Esophagus (tissue), 2 donors: ENCODE measurements around the gene GTF2IRD1. TPM values are rescaled to one million over a fixed set of nuclear protein-coding genes. Genes with fewer than 3 reads are reported as not detected.
"Not testable (repeated sequence)": the region's sequence is repeated elsewhere in the genome, so short reads cannot be mapped to it uniquely, and the experiment has no call there.

Experiments
- H3K27ac ChIP-seq, 2 donors: one replicate each; pipeline ENCODE4 v1.5.1; 2013; ENCODE audit warnings: low read depth in 2 of 2, mild to moderate bottlenecking in 2 of 2, inconsistent platforms in 1 of 2, low read length in 1 of 2, moderate library complexity in 1 of 2
- H3K27me3 ChIP-seq, 2 donors: one replicate each; pipeline ENCODE4 v1.6.1; 2013; ENCODE audit warnings: low read length in 2 of 2, control low read depth in 1 of 2, mild to moderate bottlenecking in 1 of 2; ENCODE audit not compliant: insufficient read depth in 2 of 2, control insufficient read depth in 1 of 2
- H3K36me3 ChIP-seq, 2 donors: one replicate each; pipeline ENCODE4 v1.6.1; 2013; ENCODE audit warnings: low read length in 1 of 2; ENCODE audit not compliant: control insufficient read depth in 2 of 2, insufficient read depth in 2 of 2
- H3K4me1 ChIP-seq, 2 donors: one replicate each; pipeline ENCODE4 v1.6.1; 2013; ENCODE audit warnings: low read length in 1 of 2; ENCODE audit not compliant: control insufficient read depth in 2 of 2, insufficient read depth in 2 of 2
- H3K4me3 ChIP-seq, 2 donors: one replicate each; pipeline ENCODE4 v1.5.1; 2013; ENCODE audit warnings: low read length in 2 of 2, mild to moderate bottlenecking in 2 of 2, low read depth in 1 of 2, moderate library complexity in 1 of 2
- H3K9me3 ChIP-seq, 2 donors: one replicate each; pipeline ENCODE4 v1.6.1; 2013; ENCODE audit warnings: mild to moderate bottlenecking in 2 of 2, low read depth in 1 of 2, low read length in 1 of 2, moderate library complexity in 1 of 2; ENCODE audit not compliant: control insufficient read depth in 2 of 2, insufficient read depth in 1 of 2
- WGBS, 2 donors: extraction: QIAGEN DNeasy Blood & Tissue Kit; methylation state at CpG; one replicate each; pipeline ENCODE4 v1.1.7; 2013; 5-methylcytosine and 5-hydroxymethylcytosine counted together
- polyA plus RNA-seq, 2 donors: library from polyadenylated mRNA; stranded (reverse); fragments of 200-250 nt; gene quantifications; one replicate each; pipeline ENCODE4 v1.2.3, GENCODE V29; 2013
- donor health status: healthy with polysubstance abuse.
- donor health status: Bipolar disorder and iron deficiency.

The GTF2IRD1 gene
- polyA plus RNA-seq, 2 donors, result 30.4 to 43.4 TPM

DNA sequence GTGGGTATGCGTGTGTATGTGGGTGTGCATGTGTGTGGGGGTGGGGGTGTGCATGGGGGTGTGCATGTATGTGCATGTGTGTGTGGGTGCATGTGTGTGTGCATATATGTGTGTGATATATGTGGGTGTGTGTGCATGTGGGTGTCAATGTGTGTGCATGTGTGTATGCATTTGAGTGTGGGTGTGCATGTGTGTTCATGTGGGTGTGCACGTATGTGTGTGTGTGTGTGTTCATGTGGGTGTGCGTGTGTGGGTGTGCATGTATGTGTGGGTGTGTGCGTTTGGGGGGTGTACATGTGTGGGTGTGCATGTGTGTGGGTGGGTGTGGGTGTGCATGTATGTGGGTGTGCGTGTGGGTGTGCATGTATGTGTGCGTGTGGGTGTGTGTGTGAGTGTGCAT is 42.6 kb downstream of the GTF2IRD1 start:
- 93 to 94% methylated on average over 6 of the region's 6 CpGs for WGBS, 2 donors
- Histone ChIP-seq H3K4me3 (no peak overlapping the region), H3K4me1 (peaks cover 6 to 15% of the 10 kb centered on the region in 2 donors), H3K36me3 (peaks cover 0 to 13% of the 10 kb centered on the region in 2 donors), H3K9me3 (no peaks in the 10 kb centered on the region), H3K27ac (no peak overlapping the region), H3K27me3 (no peaks in the 10 kb centered on the region)

DNA sequence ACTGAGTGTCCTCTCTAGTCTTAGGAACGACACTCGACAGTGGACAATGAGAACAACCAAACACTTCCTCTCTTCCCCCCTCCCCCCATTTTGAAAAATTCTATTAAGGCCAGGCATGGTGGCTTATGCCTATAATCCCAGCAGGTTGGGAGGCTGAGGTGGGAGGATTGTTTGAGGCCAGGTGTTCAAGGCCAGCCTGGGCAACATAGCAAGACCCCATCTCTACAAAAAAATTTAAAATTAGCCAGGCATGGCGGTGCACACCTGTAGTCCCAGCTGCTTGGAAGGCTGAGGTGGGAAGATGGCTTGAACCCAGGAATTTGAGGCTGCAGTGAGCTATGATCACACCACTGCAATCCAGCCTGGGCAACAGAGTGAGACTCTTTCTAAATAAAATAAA is 43.1 kb downstream of the GTF2IRD1 start:
- not testable (repeated sequence) for H3K27ac ChIP-seq, H3K4me3 ChIP-seq, H3K27me3 ChIP-seq, H3K9me3 ChIP-seq
- H3K36me3 ChIP-seq, result peaks cover 0 to 13% of the 10 kb centered on the region in 2 donors
- peaks cover 6 to 18% of the 10 kb centered on the region in 2 donors for H3K4me1 ChIP-seq
- 74 to 91% methylated on average over 3 of the region's 3 CpGs for WGBS, 2 donors

GRCh38 chr7:74498354-74498753 is 44.6 kb downstream of the GTF2IRD1 start:
- Histone ChIP-seq H3K4me3 (no peak overlapping the region), H3K27ac (no peak overlapping the region), H3K9me3 (no peaks in the 10 kb centered on the region), H3K27me3 (no peaks in the 10 kb centered on the region), H3K36me3 (peaks cover 0 to 13% of the 10 kb centered on the region in 2 donors), H3K4me1 (peaks cover 6 to 21% of the 10 kb centered on the region in 2 donors)
- whole genome bisulfite sequencing, 2 donors, result 96% methylated on average over 4 of the region's 4 CpGs

DNA sequence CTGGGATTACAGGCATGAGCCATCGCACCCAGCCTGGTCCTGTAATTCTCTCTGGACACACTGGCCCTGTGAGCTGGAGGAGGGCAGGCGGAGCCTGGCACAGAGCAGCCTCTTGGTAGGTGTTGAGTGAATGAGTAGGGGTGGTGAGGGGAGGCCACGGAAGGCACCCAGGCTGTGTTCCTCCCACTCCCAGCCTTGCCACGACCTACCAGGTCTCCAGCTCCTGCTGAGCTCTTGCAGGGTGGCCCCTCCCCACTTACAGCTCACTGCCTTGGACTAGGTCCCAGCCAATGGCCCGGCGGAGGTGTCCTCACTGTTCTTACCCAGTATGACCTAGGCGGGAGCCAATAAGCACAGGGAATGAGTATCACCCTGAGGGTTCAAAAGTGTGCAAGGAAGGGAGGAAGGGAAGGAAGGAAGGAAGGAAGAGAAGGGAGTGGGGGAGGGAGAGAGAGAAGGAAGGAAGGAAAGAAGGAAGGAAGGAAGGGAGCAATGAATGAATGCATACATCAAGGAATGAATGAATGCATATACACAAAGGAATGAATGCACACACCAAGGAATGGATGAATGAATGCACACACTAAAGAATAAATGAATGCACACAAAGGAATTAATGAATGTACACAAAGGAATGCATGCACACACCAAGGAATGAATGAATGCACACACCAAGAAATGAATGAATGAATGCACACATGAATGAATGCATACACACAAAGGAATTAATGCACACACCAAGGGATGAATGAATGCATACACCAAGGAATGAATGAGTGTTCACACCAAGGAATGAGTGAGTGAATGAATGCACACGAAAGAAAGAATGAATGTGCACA is 45.5 kb downstream of the GTF2IRD1 start:
- Histone ChIP-seq H3K27me3 (no peaks in the 10 kb centered on the region), H3K36me3 (peaks cover 0 to 13% of the 10 kb centered on the region in 2 donors), H3K4me3 (no peak overlapping the region), H3K4me1 (peaks cover 6 to 21% of the 10 kb centered on the region in 2 donors), H3K27ac (no peak overlapping the region), H3K9me3 (no peaks in the 10 kb centered on the region)
- 78 to 86% methylated on average over 8 of the region's 8 CpGs for WGBS, 2 donors

DNA sequence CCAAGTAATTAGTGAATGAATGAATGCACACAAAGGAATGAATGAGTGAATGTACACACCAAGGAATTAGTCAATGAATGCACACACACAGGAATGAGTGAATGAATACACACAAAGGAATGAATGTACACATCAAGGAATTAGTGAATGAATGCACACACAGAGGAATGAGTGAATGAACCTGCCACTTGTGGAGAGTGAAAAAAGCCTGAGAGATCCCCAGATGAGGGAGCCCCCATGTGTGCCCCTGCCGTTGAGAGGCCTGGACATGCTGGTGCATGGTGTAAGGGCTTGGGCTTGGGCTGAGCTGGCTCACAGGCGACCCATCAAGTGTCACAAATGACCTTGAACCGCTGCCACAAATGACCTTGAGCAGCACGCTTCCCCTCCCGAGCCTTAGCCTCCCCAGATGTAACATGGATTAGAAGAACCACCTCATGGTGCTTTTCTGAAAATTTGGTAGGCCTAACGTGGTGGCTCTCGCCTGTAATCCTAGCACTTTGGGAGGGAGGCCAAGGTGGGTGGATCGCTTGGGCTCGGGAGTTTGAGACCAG is 46.2 kb downstream of the GTF2IRD1 start:
- WGBS, 2 donors, result 73 to 80% methylated on average over 9 of the region's 9 CpGs
- Histone ChIP-seq H3K27me3 (no peaks in the 10 kb centered on the region), H3K4me3 (no peak overlapping the region), H3K36me3 (peaks cover 0 to 13% of the 10 kb centered on the region in 2 donors), H3K27ac (peak overlapping the region in 1 of 2 donors; percentile 18), H3K4me1 (peaks cover 6 to 21% of the 10 kb centered on the region in 2 donors), H3K9me3 (no peaks in the 10 kb centered on the region)

DNA sequence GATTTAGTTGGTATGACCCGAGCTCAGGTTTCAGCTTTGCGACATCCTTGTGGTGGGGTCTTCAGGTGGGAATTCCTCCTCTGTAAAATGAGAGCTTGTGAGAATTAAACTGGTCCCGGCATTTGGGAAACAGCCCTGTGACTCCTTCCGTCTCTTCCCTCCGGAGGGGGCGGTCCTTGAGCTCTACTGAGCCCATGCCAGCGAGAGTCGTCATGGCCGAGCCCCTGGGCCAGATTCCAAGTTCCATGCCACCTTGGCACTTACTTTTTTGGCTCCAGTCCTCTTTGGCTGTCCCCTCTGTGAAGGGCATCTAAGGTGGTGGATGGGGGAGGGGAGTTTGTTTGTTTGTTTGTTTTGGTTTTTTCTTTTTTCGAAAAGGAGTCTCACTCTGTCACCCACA is 47.6 kb downstream of the GTF2IRD1 start:
- H3K36me3 ChIP-seq, result peaks cover 2 to 9% of the 10 kb centered on the region in 2 donors
- 59 to 60% methylated on average over 10 of the region's 10 CpGs for WGBS, 2 donors
- H3K27me3 ChIP-seq, result no peaks in the 10 kb centered on the region
- H3K4me1 ChIP-seq, result peaks cover 4 to 13% of the 10 kb centered on the region in 2 donors
- H3K9me3 ChIP-seq, result no peaks in the 10 kb centered on the region
- H3K4me3 ChIP-seq, result no peak overlapping the region
- peak overlapping the region; percentile 69 to 87 for H3K27ac ChIP-seq

DNA sequence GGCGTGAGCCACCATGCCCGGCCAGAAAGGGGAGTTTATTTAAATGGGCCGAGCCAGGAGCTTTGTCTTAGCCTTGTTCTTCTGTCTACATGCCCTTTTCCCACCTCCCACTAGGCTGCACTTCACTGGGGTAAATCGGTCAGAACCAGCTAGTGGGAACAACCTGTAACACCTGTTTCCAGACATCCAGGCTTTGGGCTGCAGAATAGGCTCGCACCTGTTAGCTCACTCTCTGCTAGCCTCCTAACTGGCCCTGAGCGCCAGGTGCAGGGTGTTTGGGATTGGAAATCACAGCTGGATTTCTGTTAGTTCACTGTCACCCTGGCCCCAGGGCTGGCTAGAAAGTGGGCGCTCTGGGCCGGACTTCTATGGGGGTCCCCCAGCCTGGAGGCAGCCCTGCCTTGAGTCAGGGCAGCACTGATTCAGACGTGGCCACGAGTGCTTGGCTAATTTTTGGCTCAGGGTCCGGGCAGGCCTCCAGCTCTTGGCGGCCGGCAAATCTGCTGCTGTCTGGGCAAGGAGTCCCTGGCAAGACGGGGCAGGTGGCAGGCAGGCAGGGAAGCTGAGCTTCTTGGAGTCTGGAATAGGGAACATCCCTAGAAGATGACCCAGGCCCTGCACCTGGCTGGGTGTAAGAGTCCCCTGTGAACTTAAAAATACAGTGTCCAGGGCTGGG is 48.6 kb downstream of the GTF2IRD1 start:
- peaks cover 4 to 11% of the 10 kb centered on the region in 2 donors for H3K36me3 ChIP-seq
- H3K27me3 ChIP-seq, result no peaks in the 10 kb centered on the region
- H3K27ac ChIP-seq, result peak overlapping the region; percentile 69 to 87
- H3K4me3 ChIP-seq, result no peak overlapping the region
- H3K9me3 ChIP-seq, result no peaks in the 10 kb centered on the region
- peaks cover 4 to 13% of the 10 kb centered on the region in 2 donors for H3K4me1 ChIP-seq
- WGBS, 2 donors, result 46 to 50% methylated on average over 14 of the region's 14 CpGs

DNA sequence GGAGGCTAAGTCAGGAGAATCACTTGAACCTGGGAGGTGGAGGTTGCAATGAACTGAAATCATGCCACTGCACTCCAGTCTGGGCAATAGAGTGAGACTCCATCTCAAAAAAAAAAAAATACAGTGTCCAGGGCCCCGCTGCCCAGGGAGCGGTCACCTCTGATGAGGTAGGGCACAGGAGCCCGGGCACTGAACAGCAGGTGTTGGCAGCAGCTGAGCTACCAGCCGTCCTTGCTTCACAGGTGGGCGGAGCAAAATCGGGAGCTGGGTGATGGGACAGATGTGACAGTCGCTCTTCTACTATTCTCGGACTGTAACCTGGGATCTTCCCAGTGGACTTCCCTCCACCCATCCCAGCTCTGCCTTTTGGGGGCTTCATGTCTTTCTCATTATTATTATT is 49.4 kb downstream of the GTF2IRD1 start:
- peak overlapping the region in 1 of 2 donors; percentile 87 for H3K27ac ChIP-seq
- H3K9me3 ChIP-seq, result no peaks in the 10 kb centered on the region
- peaks cover 4 to 12% of the 10 kb centered on the region in 2 donors for H3K36me3 ChIP-seq
- H3K4me1 ChIP-seq, result peaks cover 4 to 13% of the 10 kb centered on the region in 2 donors
- 61 to 85% methylated on average over 8 of the region's 8 CpGs for WGBS, 2 donors
- H3K4me3 ChIP-seq, result no peak overlapping the region
- no peaks in the 10 kb centered on the region for H3K27me3 ChIP-seq

- Histone ChIP-seq H3K4me3 (no peak overlapping the region), H3K27me3 (no peaks in the 10 kb centered on the region), H3K36me3 (peaks cover 4 to 14% of the 10 kb centered on the region in 2 donors), H3K9me3 (no peaks in the 10 kb centered on the region), H3K27ac (no peak overlapping the region), H3K4me1 (peaks cover 4 to 13% of the 10 kb centered on the region in 2 donors)
- WGBS, 2 donors, result 97 to 99% methylated on average over 8 of the region's 8 CpGs
Observed at GRCh38 chr7:74503943-74504342, 50.2 kb downstream of the GTF2IRD1 start.
